ENCODE measurements around the gene PEX7.

The PEX7 gene

DNA sequence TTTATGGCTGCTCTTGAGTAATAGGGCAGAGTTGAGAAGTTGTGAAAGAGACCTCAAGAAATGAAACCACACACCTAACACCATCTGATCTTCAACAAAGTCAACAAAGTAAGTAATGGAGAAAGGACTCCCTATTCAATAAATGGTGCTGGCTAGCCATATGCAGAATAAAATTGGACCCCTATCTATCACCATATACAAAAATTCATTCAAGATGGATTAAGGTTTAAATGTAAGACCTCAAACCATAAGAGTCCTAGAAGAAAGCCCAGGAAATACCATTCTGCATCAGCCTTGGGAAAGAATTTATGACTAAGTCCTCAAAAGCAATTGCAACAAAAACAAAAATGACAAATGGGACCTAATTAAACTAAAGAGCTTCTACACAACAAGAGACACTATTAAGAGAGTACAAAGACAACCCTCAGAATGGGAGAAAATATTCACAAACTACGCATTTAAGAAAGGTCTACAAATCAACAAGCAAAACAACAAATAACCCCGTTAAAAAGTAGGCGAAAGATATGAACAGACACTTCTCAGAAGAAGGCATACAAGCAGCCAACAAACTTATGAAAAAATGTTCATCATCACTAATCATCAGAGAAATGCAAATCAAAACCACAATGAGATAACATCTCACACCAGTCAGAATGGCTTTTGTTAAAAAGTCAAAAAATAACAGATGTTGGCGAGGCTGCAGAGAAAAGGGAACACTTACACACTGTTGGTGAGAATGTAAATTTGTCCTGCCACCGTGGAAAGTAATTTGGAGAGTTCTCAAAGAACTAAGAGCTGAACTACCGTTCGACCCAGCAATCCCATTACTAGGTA lies 34.1 kb upstream of the PEX7 start:
- TF ChIP-seq TEAD4 (IDR thresholded peaks at IDR 0.05) (no peak), NFIC (IDR thresholded peaks at IDR 0.05) (no peak), RAD21 (IDR thresholded peaks at IDR 0.05; ENCODE audit: low read depth) (no peak), TAF1 (IDR thresholded peaks at IDR 0.05; ENCODE audit: low read depth) (no peak), TCF12 (IDR thresholded peaks at IDR 0.05; ENCODE audit: low read depth) (no peak), EP300 (IDR thresholded peaks at IDR 0.05; ENCODE audit: borderline replicate concordance) (no peak), EGR1 (IDR thresholded peaks at IDR 0.05) (no peak), CREB1 (IDR thresholded peaks at IDR 0.05; ENCODE audit: low read depth) (no peak), CEBPB (IDR thresholded peaks at IDR 0.05) (no peak), ZBTB7A (IDR thresholded peaks at IDR 0.05; ENCODE audit: low read depth) (no peak), YY1 (IDR thresholded peaks at IDR 0.05; ENCODE audit: low read depth) (no peak)
- TF ChIP-seq, protein P1, sequence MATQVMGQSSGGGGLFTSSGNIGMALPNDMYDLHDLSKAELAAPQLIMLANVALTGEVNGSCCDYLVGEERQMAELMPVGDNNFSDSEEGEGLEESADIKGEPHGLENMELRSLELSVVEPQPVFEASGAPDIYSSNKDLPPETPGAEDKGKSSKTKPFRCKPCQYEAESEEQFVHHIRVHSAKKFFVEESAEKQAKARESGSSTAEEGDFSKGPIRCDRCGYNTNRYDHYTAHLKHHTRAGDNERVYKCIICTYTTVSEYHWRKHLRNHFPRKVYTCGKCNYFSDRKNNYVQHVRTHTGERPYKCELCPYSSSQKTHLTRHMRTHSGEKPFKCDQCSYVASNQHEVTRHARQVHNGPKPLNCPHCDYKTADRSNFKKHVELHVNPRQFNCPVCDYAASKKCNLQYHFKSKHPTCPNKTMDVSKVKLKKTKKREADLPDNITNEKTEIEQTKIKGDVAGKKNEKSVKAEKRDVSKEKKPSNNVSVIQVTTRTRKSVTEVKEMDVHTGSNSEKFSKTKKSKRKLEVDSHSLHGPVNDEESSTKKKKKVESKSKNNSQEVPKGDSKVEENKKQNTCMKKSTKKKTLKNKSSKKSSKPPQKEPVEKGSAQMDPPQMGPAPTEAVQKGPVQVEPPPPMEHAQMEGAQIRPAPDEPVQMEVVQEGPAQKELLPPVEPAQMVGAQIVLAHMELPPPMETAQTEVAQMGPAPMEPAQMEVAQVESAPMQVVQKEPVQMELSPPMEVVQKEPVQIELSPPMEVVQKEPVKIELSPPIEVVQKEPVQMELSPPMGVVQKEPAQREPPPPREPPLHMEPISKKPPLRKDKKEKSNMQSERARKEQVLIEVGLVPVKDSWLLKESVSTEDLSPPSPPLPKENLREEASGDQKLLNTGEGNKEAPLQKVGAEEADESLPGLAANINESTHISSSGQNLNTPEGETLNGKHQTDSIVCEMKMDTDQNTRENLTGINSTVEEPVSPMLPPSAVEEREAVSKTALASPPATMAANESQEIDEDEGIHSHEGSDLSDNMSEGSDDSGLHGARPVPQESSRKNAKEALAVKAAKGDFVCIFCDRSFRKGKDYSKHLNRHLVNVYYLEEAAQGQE (IDR thresholded peaks at IDR 0.05; ENCODE audit: low read depth): no peak
- TF ChIP-seq, protein P2, sequence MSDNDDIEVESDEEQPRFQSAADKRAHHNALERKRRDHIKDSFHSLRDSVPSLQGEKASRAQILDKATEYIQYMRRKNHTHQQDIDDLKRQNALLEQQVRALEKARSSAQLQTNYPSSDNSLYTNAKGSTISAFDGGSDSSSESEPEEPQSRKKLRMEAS (IDR thresholded peaks at IDR 0.05): no peak
- TF ChIP-seq, protein P3, sequence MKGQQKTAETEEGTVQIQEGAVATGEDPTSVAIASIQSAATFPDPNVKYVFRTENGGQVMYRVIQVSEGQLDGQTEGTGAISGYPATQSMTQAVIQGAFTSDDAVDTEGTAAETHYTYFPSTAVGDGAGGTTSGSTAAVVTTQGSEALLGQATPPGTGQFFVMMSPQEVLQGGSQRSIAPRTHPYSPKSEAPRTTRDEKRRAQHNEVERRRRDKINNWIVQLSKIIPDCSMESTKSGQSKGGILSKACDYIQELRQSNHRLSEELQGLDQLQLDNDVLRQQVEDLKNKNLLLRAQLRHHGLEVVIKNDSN (IDR thresholded peaks at IDR 0.05): no peak

DNA sequence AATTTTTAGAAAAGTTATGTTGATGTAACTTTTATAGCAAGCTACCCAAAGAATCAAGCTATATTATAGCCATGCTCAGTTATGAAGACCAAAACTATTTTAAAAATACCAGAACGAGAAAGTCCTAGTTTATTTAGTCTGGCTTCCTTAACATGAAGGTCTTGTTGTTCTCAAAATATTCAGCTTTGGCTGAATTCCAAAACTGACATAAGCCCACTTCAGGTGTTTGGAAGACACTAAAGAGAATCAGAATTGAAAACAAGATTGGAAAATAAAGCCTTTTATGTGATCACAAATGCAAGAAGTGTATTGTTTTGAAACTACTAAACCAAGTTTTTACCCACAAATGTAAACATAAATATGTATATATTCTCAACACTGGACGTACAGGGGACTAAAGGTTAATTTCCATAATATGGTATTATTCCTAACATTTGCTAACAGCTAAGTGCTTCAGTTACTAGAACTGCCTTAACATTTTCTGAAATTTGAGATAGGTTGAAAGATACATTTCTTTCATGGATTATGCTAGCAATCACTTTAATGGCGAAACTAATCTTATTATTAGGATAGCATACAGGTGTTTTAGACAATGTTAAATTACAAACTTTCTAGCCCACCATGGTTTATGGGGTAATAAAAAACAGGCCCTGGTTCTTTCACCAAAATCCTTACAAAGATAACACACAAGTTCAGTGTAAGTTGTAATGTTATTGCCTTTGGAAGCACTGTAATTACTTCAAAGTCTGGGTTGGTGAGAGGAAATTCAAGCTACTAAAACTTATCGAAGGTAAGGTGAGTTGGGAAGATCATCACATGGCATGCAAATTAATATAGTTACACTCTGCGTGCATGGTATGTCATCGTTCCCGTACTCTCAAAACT lies 31.7 kb upstream of the PEX7 start:
- TF ChIP-seq TCF12 (IDR thresholded peaks at IDR 0.05; ENCODE audit: low read depth) (no peak), CREB1 (IDR thresholded peaks at IDR 0.05; ENCODE audit: low read depth) (no peak), CEBPB (IDR thresholded peaks at IDR 0.05) (no peak), FOXM1 (IDR thresholded peaks at IDR 0.05; ENCODE audit: borderline replicate concordance, low read depth) (no peak), NFIC (IDR thresholded peaks at IDR 0.05) (no peak), ZBTB7A (IDR thresholded peaks at IDR 0.05; ENCODE audit: low read depth) (no peak), TEAD4 (IDR thresholded peaks at IDR 0.05) (no peak), TAF1 (IDR thresholded peaks at IDR 0.05; ENCODE audit: low read depth) (no peak), EGR1 (IDR thresholded peaks at IDR 0.05) (no peak), YY1 (IDR thresholded peaks at IDR 0.05; ENCODE audit: low read depth) (no peak), EP300 (IDR thresholded peaks at IDR 0.05; ENCODE audit: borderline replicate concordance) (no peak), RAD21 (IDR thresholded peaks at IDR 0.05; ENCODE audit: low read depth) (no peak)
- TF ChIP-seq, protein P2 (IDR thresholded peaks at IDR 0.05): no peak
- TF ChIP-seq, protein P3 (IDR thresholded peaks at IDR 0.05): no peak
- TF ChIP-seq, protein P1 (IDR thresholded peaks at IDR 0.05; ENCODE audit: low read depth): no peak

DNA sequence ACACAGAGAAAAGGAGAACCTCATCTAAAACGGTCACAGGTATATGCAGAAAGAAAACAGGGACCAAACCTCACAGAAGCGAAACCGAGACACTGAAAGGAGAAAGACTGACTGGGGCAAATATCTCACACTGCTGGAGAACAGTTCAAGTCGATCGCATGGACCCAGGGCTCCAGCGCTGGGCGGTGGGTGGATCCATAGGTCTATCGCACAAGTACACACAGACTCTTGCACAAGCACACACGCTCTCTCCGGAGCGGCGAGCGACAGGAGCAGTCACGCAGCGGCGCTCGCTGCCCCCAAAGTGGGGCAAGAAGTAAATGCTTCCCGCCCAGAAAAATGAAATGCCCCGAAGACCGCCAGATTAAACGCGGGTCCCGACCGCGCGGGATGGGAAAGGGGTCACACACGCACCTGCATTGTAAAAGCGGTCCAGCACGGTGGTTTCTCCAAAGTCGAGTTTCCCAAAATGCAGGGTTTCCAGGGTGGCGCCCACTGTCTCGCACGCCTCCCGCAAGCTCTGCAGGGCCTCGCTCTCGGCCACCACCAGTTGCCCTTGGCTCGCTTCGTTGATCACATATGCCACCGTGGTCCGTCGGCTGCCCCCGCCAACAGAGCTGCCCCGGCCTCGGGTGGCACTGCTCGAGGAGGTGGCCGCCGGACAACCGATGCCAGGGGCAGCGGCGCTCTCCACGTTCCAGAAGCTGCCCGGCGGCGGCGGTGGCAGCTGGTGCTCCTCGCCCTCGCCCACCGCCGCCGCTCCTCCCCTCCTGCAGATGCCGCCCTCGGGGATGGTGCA lies 30.9 kb upstream of the PEX7 start:
- TF ChIP-seq, protein P1 (IDR thresholded peaks at IDR 0.05; ENCODE audit: low read depth): no peak
- TF ChIP-seq EP300 (IDR thresholded peaks at IDR 0.05; ENCODE audit: borderline replicate concordance) (no peak), NFIC (IDR thresholded peaks at IDR 0.05) (no peak)
